ENCODE data around the gene CYP4F8.
"Not testable (repeated sequence)": the region's sequence is repeated elsewhere in the genome, so short reads cannot be mapped to it uniquely, and the experiment has no call there.

CYP4F8 gene

GRCh38 chr19:15614507-15615379 is at the start of gene CYP4F8:
TSS of gene CYP4F8 (plus strand) at chr19:15615218. CDS start at chr19:15615617, 399 bp downstream.
- no peak for FAIRE-seq

GRCh38 chr19:15570420-15570819 is 44.6 kb upstream of the CYP4F8 start:
- no peak for FAIRE-seq

DNA sequence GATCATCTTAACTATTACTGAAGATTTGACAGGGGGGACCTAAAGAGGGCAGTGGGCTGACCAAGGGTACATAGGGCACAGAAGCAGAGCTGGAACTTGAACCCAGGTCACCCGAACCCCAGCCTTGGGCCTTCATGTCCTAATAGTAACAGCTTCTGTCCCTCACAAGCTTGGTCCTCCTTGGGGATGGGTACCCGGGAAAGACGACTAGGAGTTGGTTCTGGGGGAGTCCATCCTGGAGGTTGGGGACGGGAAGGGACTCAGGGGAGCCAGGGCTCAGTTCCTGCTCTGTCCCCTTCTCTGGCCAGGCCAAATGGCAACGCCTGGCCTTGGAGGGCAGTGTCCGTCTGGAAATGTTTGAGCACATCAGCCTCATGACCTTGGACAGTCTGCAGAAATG is 39.6 kb upstream of the CYP4F8 start:
- FAIRE-seq, result no peak

DNA sequence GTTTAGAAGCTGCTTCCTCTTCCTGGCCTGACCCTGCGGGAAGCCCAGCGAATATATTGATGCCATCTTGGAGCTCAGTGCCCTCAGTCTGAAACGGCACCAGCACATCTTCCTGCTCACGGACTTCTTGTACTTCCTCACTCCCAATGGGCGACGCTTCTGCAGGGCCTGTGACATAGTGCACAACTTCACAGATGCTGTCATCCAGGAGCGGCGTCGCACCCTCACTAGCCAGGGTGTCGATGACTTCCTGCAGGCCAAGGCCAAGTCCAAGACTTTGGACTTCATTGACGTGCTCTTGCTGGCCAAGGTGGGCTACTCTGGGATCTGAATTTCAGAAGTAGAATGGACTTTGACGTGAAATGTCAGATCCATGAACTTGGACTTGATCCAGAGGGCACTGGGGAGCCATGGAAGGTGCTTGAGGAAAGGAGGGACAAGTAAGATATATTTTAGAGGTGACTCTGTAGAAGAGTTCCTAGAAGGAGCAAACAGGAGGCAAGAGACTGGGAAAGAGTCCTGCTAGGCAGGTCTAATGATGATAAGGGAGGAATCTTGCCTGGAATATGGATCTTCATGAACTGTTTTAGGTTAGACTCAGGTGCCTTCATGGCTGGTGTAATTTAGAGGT is 38.4 kb upstream of the CYP4F8 start:
- FAIRE-seq, result no peak

DNA sequence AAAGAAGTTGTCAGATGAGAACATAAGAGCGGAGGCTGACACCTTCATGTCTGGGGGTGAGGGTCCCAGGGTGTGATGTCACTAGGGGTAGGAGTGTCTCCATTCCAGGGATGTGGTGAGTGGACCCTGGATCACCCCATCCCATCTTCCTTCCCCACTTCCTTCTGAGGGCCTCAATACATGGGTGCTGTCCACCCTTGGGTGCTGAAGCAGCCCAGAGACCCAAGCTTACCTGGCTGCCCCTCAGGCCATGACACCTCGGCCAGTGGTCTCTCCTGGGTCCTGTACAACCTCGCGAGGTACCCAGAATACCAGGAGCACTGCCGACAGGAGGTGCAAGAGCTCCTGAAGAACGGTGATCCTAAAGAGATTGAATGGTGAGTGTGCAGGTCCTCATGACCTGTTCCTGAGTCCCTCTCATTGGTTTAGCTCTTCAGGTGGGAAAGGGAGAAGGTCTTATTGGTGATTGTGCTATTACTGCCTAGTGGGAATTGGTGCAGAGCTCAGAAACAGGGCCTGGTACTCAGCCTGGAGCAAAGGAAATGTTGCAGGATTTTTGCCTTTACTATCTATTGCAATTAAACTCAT is 37.7 kb upstream of the CYP4F8 start:
- no peak for FAIRE-seq

GRCh38 chr19:15583346-15583745 is 31.7 kb upstream of the CYP4F8 start:
- FAIRE-seq, result no peak

GRCh38 chr19:15584095-15584494 is 30.9 kb upstream of the CYP4F8 start:
- no peak for FAIRE-seq

- no peak for FAIRE-seq
Observed at GRCh38 chr19:15584541-15585115, 30.4 kb upstream of the CYP4F8 start.

- FAIRE-seq, result no peak
Observed at GRCh38 chr19:15587663-15588062, 27.4 kb upstream of the CYP4F8 start.

- FAIRE-seq, result no peak
Observed at GRCh38 chr19:15588265-15588664, 26.8 kb upstream of the CYP4F8 start.

DNA sequence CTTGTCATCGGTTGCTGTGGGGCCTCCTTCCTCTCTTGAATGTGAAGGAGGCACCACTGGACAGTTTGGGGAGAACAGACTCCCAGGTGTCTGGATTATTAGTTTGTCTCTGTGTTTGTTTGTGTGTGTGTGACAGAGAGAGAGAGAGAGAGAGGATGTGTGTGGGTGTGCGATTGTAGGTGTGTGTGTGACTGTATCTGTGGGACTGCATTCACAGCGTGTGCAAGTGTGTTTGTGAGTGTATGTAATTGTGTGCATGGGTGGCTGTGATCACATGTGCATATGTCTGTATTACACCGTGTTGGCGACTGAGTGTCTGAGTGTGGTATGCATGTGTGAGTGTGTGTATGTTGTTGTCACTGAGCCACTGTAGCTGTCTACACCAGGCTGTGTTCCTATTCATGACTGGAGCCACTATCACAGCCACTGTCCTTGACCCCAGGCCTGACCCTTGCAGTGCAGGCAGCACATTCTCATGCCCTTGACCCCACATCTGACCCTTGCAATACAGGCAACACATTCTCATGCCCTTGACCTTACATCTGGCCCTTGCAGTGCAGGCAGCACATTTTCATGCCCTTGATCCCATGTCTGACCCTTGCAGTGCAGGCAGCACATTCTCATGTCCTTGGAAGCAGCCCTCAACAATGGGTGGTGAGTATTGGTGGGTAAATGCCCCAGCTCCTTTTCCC is 25.1 kb upstream of the CYP4F8 start:
- no peak for FAIRE-seq

- no peak for FAIRE-seq
Observed at GRCh38 chr19:15591796-15592195, 23.2 kb upstream of the CYP4F8 start.

- not testable (repeated sequence) for FAIRE-seq
Observed at GRCh38 chr19:15592506-15592905, 22.5 kb upstream of the CYP4F8 start.

DNA sequence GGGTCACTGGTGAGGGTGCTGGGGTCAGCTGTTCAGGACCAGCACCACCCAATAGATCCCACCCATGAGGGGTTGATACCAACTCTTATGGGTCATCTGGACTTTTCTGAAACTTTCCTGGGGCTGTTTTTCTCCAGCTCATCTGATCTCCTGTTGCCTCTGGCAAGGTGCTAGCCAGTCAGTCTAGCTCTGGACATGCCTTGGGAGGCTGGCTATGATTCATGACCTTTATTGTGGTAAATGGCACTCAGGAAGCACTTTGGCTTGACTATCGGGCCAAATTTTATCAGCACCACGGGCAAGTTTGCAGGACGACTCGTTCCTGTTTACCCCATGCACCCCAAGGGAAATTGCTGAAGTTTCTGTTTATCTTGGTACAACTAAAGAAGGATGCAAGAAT is 21.3 kb upstream of the CYP4F8 start:
- FAIRE-seq, result not testable (repeated sequence)

DNA sequence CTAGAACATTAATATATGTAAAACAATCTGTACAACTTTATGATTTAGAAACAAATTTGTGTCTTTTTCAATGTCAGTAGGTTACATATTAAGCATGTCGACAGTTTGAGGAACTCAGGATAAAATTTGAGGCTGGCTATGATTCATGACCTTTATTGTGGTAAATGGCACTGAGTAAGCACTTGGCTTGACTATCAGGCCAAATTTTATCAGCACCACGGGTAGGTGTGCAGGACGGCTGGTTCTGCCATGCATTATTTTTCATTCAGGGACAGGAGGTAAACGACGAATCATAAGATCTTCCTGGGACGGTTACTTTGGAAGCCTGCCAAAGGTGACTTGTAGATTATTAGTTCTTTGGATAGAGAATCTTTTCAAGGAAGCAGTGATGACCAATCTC is 19.9 kb upstream of the CYP4F8 start:
- no peak for FAIRE-seq

GRCh38 chr19:15607978-15608925 is 6.8 kb upstream of the CYP4F8 start:
- not testable (repeated sequence) for FAIRE-seq

- FAIRE-seq, result no peak
Observed at GRCh38 chr19:15609261-15609660, 5.8 kb upstream of the CYP4F8 start.

DNA sequence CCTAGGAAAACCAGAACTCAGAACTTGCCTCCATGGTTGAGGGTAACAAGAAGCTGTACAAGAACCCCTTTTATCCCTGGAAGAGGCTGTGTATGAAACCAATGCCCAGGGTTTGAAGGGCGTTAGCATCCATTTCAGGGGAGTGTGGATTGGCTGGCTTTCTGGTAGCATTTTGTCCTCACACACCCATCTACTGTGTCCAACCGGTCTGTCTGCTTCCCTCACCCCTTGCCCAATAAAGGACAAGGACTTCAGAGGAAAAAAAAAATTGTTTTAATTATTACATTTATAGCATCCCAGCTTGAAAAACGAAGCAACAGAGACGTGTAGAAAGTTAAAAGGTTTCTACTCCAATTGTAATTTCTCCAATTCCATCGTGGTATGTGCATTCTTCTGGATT is 2.7 kb upstream of the CYP4F8 start:
- FAIRE-seq, result no peak

GRCh38 chr19:15613338-15613737 is 1.7 kb upstream of the CYP4F8 start:
- no peak for FAIRE-seq

GRCh38 chr19:15615526-15615925 is 508 bp downstream of the CYP4F8 start:
- no peak for FAIRE-seq

GRCh38 chr19:15616183-15616582 is 1.2 kb downstream of the CYP4F8 start:
- FAIRE-seq, result no peak
